GM12891 (cell line): ENCODE measurements around the gene CUL7.

ENCODE experiments used
- DNase-seq: peaks from one replicate; pipeline ENCODE4 v3.0.0; 2011; ENCODE audit warnings: low spot score; ENCODE audit not compliant: insufficient read length
- FAIRE-seq: peaks from 2 replicates; lab custom pipeline; 2011; peaks lifted over from hg19 to GRCh38; lab: Jason Lieb, UNC
- PAX5 ChIP-seq: IDR thresholded peaks from 2 replicates; pipeline ENCODE4 v1.6.1; 2011; ENCODE audit warnings: low read length, moderate library complexity, mild to moderate bottlenecking; ENCODE audit not compliant: insufficient read depth, severe bottlenecking
- POLR2A ChIP-seq: IDR thresholded peaks from 2 replicates; pipeline ENCODE4 v1.6.1; 2011; ENCODE audit warnings: low read depth, low read length, control low read depth
- POLR2AphosphoS5 ChIP-seq: IDR thresholded peaks from 2 replicates; pipeline ENCODE4 v1.6.1; 2011; ENCODE audit warnings: low read depth, low read length, control low read depth
- POU2F2 ChIP-seq: IDR thresholded peaks from 2 replicates; pipeline ENCODE4 v1.6.1; 2011; ENCODE audit warnings: low read depth, mild to moderate bottlenecking, control low read depth, low read length, moderate library complexity
- SPI1 ChIP-seq: IDR thresholded peaks from 2 replicates; pipeline ENCODE4 v1.6.1; 2011; ENCODE audit warnings: low read depth, low read length, control low read depth
- TAF1 ChIP-seq: IDR thresholded peaks from 2 replicates; pipeline ENCODE4 v1.6.1; 2011; ENCODE audit warnings: low read depth, low read length, control low read depth

CUL7 gene

GRCh38 chr6:42988486-42989020, 65.1 kb downstream of the CUL7 start:
- DNase-seq (no peak), FAIRE-seq (no peak)
- TF ChIP-seq SPI1 (no peak), POU2F2 (no peak), PAX5 (no peak), POLR2AphosphoS5 (no peak), POLR2A (no peak), TAF1 (no peak)
